Astrocyte of the cerebellum (primary cell): ENCODE data around the gene CHD6.

ENCODE experiments used
- DNase-seq: peaks from one replicate; pipeline ENCODE4 v3.0.0-alpha.2; 2011; ENCODE audit warnings: low read depth
- H3K4me3 ChIP-seq: 2 replicates; pipeline ENCODE4 v1.5.1; 2011; ENCODE audit warnings: mild to moderate bottlenecking, low read depth, low read length, moderate library complexity
- in situ Hi-C: cut with HindIII; loops from 2 replicates; pipeline ENCODE4 v1.10.0; 2017; ENCODE audit warnings: low sequenced_read_pairs
- TF ChIP-seq, protein P1 (sequence below): IDR thresholded peaks from 2 replicates; pipeline ENCODE4 v1.5.1; 2012; ENCODE audit warnings: low read length, low read depth, moderate library complexity, mild to moderate bottlenecking; ENCODE audit errors: missing control alignments

Gene CHD6

DNA sequence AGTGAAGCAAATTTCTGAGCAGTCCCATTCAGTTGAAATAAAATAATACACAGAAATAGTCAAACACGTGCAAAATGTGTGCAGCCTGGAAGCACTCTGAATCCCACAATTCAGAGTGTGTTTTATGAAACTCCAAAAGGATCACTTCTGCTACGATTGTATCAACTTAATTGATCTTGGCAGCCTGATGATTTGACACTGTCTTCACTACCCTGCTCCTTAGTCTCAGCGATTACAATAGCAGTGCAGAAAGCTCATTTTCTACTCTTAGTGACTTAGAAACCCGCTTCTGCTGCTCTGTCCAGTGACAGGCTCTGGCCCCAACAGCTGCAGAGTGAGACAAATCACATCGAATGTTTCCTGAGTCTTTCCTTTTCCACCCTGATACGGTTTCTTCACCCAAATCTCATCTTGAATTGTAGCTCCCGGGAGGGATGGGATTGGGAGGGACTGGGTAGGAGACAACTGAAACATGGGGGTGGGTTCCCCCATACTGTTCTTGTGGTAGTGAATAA lies 235.3 kb downstream of the CHD6 start:
- TF ChIP-seq, protein P1, sequence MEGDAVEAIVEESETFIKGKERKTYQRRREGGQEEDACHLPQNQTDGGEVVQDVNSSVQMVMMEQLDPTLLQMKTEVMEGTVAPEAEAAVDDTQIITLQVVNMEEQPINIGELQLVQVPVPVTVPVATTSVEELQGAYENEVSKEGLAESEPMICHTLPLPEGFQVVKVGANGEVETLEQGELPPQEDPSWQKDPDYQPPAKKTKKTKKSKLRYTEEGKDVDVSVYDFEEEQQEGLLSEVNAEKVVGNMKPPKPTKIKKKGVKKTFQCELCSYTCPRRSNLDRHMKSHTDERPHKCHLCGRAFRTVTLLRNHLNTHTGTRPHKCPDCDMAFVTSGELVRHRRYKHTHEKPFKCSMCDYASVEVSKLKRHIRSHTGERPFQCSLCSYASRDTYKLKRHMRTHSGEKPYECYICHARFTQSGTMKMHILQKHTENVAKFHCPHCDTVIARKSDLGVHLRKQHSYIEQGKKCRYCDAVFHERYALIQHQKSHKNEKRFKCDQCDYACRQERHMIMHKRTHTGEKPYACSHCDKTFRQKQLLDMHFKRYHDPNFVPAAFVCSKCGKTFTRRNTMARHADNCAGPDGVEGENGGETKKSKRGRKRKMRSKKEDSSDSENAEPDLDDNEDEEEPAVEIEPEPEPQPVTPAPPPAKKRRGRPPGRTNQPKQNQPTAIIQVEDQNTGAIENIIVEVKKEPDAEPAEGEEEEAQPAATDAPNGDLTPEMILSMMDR: no peak
- DNase-seq: no peak
- H3K4me3 ChIP-seq: no peak overlapping the region
- in situ Hi-C loops: no loop called here

DNA sequence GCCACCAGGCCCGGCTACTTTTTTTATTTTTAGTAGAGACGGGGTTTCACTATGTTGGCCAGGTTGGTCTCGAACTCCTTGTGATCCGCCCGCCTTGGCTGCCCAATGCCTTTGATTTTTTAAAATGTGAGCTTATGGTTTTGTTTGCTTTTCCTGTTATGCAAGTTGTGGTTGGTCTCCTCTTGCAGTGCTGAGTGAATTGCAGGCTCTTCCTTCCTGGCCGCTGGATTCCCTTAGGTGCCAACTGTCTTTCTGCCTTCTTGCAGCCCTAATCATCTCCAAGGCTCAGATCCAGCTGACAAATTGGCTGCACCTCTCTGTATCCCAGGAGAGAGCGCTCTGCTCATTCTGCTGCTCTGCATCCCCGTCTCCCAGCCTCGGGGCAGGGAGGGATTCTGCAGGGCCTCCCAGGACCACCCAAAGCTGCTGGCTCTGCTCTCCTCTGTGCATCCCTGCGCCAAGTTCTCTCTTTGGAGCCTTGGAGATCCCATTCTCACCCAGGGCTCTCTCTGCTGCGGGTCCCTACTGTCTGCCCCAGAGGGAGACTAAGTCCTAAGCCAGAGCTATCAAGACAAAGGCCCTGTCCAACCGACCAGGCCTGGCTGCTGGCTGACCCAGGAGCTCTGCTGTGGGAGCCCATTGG lies 237.5 kb downstream of the CHD6 start:
- TF ChIP-seq, protein P1: no peak
- in situ Hi-C loops: no loop called here
- H3K4me3 ChIP-seq: no peak overlapping the region
- no peak for DNase-seq

DNA sequence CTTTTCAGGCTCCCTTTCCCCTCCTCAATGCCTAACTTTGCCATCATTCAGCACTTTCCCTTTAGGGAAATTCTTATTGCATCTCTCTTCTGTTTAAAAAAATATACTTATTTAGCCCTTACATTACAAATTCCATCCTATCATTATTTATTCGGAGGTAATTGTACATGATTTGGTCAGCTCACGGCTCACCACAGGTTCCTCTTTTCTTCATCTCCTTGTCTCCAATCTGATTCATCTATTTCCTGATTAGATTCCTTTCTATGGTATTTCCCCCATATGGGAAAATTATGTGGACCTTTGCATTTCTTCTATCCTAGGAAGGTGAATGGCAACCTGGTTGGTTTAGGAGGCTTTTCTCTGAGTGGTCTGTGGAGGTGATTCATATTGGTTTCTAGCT lies 238.6 kb downstream of the CHD6 start:
- in situ Hi-C loops: no loop called here
- no peak overlapping the region for H3K4me3 ChIP-seq
- no peak for DNase-seq
- TF ChIP-seq, protein P1: no peak

DNA sequence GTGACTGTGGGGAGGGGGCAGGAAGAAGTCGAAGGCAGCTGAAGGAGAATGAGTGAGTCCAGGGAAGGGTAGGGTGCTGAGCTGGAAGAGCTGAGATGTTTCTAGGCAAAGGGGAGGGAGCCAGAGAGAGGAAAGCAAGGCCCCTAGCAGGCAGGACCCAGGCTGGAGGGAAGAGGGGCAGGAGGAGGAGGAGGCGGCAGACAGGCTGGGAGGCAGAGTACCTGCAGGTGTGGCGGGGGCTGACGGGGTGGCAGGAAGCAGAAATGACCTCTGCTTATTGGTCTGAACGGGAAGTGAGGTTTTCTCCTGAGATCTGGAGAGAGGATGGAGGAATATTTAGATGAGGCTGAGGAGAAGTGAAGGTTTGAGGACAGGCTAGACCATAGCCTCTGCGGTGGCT lies 240.9 kb downstream of the CHD6 start:
- in situ Hi-C loops: no loop called here
- TF ChIP-seq, protein P1: no peak

DNA sequence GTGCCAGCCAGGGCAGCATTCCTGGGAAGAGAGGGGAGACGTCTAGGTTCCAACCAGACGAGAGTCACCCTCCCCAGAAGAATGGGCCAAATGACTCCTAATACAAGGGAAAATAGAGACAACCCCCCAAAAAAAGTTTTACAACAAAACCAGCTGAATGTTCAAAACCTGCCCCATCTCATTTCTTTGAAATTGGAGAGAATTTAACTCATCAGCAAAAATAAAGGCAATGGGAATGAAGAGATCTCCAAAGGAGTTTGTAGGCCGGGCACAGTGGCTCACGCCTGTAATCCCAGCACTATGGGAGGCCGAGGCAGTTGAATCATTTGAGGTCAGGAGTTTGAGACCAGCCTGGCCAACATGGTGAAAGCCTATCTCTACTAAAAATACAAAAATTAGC lies 241.8 kb downstream of the CHD6 start:
- TF ChIP-seq, protein P1: no peak
- no peak overlapping the region for H3K4me3 ChIP-seq
- in situ Hi-C loops: no loop called here
- no peak for DNase-seq

More for the DNA sequence above, 240.9 kb downstream of the CHD6 start:
- H3K4me3 ChIP-seq: no peak overlapping the region
- no peak for DNase-seq

DNA sequence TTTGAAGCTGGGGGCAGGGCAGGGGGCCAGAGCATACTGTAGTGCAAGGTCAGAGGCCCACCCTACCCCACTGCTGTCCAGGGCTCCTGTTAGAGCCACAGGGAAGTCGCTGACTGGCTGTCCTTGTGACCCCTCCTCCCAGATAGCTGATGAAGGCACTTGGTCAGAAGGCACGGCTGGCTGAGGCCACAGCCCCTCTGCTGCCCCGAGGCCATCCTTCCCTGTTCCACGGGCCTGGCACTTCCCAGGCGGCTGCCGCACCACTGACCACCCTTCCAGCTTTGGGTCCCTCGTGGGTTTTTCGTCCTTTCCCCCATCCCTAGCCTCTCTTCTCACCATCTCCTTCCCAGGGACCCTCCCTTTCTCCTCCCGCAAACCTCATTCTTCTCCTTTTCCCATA lies 242.3 kb downstream of the CHD6 start:
- in situ Hi-C loops: no loop called here
- no peak for DNase-seq
- TF ChIP-seq, protein P1: no peak
- no peak overlapping the region for H3K4me3 ChIP-seq
